Ascending aorta (tissue), 2 donors: ENCODE measurements around the gene TAGLN2. TPM values are rescaled to one million over a fixed set of nuclear protein-coding genes. Genes with fewer than 3 reads are reported as not detected.
"Not testable (repeated sequence)": the region's sequence is repeated elsewhere in the genome, so short reads cannot be mapped to it uniquely, and the experiment has no call there.

ENCODE experiments used
- DNase-seq, 2 donors: peaks; one replicate each; pipeline ENCODE4 v3.0.0-alpha.2; 2019; ENCODE audit warnings: low spot score in 2 of 2
- H3K27ac ChIP-seq, 2 donors: fragments of 200-600 bp; sonication (generic); one replicate each; pipeline ENCODE4 v1.5.1; 2016 to 2017; ENCODE audit warnings: mild to moderate bottlenecking in 1 of 2
- H3K27me3 ChIP-seq: fragments of 200-600 bp; sonication (generic); one replicate; pipeline ENCODE4 v1.5.1; 2017
- H3K36me3 ChIP-seq, 2 donors: fragments of 200-600 bp; sonication (generic); one replicate each; pipeline ENCODE4 v1.5.1; 2016
- H3K4me1 ChIP-seq, 2 donors: fragments of 200-600 bp; sonication (generic); one replicate each; pipeline ENCODE4 v1.5.1; 2016 to 2017; ENCODE audit warnings: mild to moderate bottlenecking in 1 of 2
- H3K4me3 ChIP-seq, 2 donors: fragments of 200-600 bp; sonication (generic); one replicate each; pipeline ENCODE4 v1.5.1; 2016 to 2017; ENCODE audit warnings: mild to moderate bottlenecking in 1 of 2
- H3K9me3 ChIP-seq, 2 donors: fragments of 200-600 bp; sonication (generic); one replicate each; pipeline ENCODE4 v1.5.1; 2016
- intact Hi-C: fragments of 100-400 bp; cut with DNase I; formaldehyde crosslinking; loops from one replicate; pipeline ENCODE4 v1.15.1; 2023
- total RNA-seq: library from RNA; depleted of rRNA; stranded (reverse); fragments of >200 nt; gene quantifications from one replicate; pipeline ENCODE4 v1.1.0, GENCODE V29; 2016
- TF ChIP-seq, protein P1 (sequence below), 3 experiments: fragments of 200-600 bp in 2 of 3; fragments of 450-650 bp in 1 of 3; sonication (generic) in 2 of 3; IDR thresholded peaks; one replicate each; pipeline ENCODE4 v1.5.1; 2016 to 2019; ENCODE audit warnings: antibody characterized with exemption in 3 of 3, mild to moderate bottlenecking in 1 of 3, moderate library complexity in 1 of 3

The TAGLN2 gene
- total RNA-seq, 1 donor from 2014 or later = 363 TPM

DNA sequence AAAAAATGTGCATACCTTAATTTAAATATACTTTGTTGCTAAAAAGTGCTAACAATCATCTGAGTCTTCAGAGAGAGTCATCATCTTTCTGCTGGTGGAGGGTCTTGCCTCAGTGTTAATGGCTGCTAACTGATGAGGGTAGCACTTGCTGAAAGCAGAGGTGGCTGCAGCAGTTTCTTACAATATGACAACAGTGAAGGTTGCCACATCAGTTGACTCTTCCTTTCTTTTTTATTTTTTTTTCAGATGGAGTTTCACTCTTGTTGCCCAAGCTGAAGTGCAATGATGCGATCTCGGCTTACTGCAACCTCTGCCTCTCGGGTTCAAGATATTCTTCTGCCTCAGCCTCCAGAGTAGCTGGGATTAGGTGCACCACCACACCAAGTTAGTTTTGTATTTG lies 22.8 kb downstream of the TAGLN2 start:
- H3K27me3 ChIP-seq = no peaks in the 10 kb centered on the region
- H3K4me3 ChIP-seq = no peak overlapping the region
- TF ChIP-seq, protein P1, sequence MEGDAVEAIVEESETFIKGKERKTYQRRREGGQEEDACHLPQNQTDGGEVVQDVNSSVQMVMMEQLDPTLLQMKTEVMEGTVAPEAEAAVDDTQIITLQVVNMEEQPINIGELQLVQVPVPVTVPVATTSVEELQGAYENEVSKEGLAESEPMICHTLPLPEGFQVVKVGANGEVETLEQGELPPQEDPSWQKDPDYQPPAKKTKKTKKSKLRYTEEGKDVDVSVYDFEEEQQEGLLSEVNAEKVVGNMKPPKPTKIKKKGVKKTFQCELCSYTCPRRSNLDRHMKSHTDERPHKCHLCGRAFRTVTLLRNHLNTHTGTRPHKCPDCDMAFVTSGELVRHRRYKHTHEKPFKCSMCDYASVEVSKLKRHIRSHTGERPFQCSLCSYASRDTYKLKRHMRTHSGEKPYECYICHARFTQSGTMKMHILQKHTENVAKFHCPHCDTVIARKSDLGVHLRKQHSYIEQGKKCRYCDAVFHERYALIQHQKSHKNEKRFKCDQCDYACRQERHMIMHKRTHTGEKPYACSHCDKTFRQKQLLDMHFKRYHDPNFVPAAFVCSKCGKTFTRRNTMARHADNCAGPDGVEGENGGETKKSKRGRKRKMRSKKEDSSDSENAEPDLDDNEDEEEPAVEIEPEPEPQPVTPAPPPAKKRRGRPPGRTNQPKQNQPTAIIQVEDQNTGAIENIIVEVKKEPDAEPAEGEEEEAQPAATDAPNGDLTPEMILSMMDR (IDR thresholded peaks at IDR 0.05) = no peak
- H3K36me3 ChIP-seq = no peaks in the 10 kb centered on the region
- peaks cover 3 to 10% of the 10 kb centered on the region in 2 donors for H3K4me1 ChIP-seq
- no peak for DNase-seq
- no peaks in the 10 kb centered on the region for H3K9me3 ChIP-seq
- H3K27ac ChIP-seq = no peak overlapping the region
- intact Hi-C loops = no loop called here

DNA sequence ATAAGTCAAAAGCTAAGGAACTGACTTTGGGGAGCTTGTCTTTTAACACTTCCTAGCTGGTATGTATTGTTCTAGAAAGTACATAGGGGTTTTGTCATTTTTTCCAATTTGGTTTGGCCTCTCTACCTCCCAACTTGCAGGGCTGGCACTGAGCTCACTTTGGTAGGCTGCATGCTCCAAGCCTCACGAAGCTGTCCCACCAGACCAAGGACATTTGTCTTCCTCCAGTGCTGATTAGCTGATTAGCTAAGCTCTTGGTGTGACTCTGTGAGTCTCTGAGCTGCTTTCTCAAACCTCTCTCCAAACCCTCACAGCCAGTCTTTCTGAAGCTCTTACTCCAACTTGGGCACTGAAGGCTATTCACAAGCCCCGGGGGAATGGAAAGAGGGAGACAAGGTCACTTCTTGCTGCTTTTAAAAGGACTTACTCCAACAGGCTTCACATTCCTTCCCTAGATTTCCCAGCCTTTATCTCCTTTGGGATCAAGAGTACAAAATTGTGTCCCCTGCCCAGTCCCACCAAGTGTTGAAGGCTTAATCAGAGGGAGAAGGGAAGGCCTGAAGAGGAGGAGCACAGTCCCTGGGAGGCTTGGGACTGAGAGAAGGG lies 24.4 kb downstream of the TAGLN2 start:
- intact Hi-C loops = loop anchor here (1.0 to 2.0 kb wide), 2 partner anchors 24 to 120 kb away; partner anchors contain the start of genes DUSP23 and TAGLN2
- peak overlapping the region; percentile 51 to 66 for H3K27ac ChIP-seq

DNA sequence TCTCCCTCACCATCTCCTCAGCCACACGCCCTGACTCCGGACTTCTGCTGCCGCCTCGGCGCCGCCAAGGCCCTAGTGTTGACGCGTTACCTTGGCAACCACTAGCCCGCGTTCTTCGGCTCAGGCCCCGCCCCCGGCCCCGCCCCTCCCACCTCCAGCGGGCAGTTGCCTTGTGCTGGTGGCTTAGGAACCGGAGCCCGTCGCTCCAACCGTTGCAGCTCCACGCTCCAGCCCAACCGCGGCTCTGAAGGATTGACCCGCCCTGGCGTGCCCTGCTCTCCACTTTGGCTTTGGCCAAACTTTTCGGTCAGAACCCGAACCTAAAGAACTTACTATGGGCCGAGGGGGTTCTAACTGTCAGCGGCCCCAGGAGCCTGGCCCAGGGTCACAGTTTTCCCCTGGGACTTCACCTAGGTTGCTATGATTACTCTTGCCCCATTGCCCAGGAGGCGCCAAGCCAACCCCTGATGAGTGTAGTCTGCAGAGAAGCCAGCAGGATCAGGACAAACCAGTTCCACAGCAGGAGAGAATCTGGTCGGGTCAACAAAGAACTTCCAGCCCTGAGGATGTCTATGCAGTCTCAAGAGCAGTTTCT lies 25.1 kb downstream of the TAGLN2 start, which contains the start of gene CFAP45:
Gene CFAP45 (minus strand): TSS at position 80 of the 595 bp plus-strand sequence. CDS start 67 bp downstream, at position 13.
- TF ChIP-seq, protein P1 (IDR thresholded peaks at IDR 0.05) = no peak
- DNase-seq = peak; percentile 71 to 91
- peak within 1 kb of the TSS; percentile 51 to 66 for H3K27ac ChIP-seq
- no peaks in the 10 kb centered on the region for H3K27me3 ChIP-seq
- H3K36me3 ChIP-seq = no peaks in the 10 kb centered on the region
- no peaks in the 10 kb centered on the region for H3K9me3 ChIP-seq
- H3K4me1 ChIP-seq = peaks cover 3 to 10% of the 10 kb centered on the region in 2 donors
- intact Hi-C loops = loop anchor here (1.0 to 2.0 kb wide), 2 partner anchors 25 to 119 kb away; partner anchors contain the start of genes DUSP23 and TAGLN2
- H3K4me3 ChIP-seq = peak within 1 kb of the TSS in 1 of 2 donors; percentile 17

More for the DNA sequence above, 24.4 kb downstream of the TAGLN2 start:
- Histone ChIP-seq H3K4me3 (no peak overlapping the region), H3K4me1 (peaks cover 3 to 10% of the 10 kb centered on the region in 2 donors), H3K9me3 (no peaks in the 10 kb centered on the region), H3K27me3 (no peaks in the 10 kb centered on the region), H3K36me3 (no peaks in the 10 kb centered on the region)
- TF ChIP-seq, protein P1 (IDR thresholded peaks at IDR 0.05) = no peak
- no peak for DNase-seq

DNA sequence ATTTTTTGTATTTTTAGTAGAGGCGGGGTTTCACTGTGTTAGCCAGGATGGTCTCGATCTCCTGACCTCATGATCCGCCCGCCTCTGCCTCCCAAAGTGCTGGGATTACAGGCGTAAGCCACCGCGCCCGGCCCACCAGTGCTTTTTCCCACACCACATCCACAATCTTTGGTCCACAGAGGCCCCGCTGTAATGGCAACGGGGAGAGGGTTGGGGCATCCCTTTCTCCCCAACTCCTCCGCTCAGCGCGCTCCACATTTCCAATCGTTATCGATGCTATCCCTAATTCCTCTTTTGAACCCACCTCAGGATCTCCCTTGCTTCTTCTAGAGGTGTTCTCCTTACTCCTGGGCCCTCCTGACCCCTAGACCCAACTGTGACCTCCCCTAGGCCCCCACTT lies 25.7 kb downstream of the TAGLN2 start:
- not testable (repeated sequence) for H3K36me3 ChIP-seq, H3K9me3 ChIP-seq, H3K27me3 ChIP-seq, DNase-seq, H3K4me1 ChIP-seq
- H3K4me3 ChIP-seq = peak overlapping the region in 1 of 2 donors; percentile 17
- peak overlapping the region; percentile 51 to 66 for H3K27ac ChIP-seq
- intact Hi-C loops = loop anchor here (1.0 to 10.0 kb wide), 3 partner anchors 26 to 735 kb away; partner anchors contain the start of genes DUSP23 and TAGLN2

DNA sequence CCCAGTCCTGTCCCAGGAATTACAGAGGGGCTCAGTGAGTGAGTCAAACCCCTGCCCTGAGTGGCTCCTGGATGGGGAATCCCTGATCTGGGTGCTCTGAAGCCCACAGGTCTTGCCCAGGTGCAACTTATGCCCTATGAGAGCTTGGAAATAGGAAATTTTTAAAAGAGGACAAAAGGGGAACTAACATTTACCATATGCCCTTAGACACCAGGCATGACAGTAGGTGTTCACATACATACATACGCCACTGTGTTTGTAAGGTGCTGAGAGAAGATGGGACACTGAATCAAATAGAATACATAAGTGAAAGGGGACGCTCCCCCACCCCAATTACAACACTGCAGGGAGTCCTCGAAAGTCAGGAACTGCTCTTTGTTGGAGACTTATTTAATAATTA lies 26.8 kb downstream of the TAGLN2 start:
- no peak overlapping the region for H3K27ac ChIP-seq
- H3K4me3 ChIP-seq = no peak overlapping the region
- intact Hi-C loops = loop anchor here (10.0 kb wide), 1 partner anchor 734 kb away; no protein-coding TSS in a partner anchor
- peaks cover 3 to 10% of the 10 kb centered on the region in 2 donors for H3K4me1 ChIP-seq
- TF ChIP-seq, protein P1 (IDR thresholded peaks at IDR 0.05) = no peak
- no peaks in the 10 kb centered on the region for H3K27me3 ChIP-seq
- no peaks in the 10 kb centered on the region for H3K36me3 ChIP-seq
- no peak for DNase-seq
- no peaks in the 10 kb centered on the region for H3K9me3 ChIP-seq

DNA sequence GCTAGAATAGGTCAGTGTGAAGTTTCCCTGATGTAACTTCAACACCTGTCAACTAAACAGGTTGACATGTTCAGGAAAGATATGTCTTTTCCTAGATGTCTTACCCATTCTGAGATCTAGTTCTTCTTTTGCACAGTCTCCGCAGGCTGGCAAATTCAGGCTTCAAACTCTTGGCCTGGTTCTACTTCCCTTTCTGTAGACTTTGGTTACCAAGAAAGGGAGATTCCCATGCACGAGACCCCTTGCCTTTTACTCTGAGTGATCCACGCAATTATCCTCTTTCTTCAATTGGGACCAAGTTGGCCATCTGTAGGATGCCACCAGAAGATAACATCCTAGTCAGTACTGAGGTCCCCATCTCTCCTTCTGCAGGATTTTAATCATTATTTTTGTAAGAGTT lies 27.3 kb downstream of the TAGLN2 start:
- H3K27ac ChIP-seq = no peak overlapping the region
- DNase-seq = no peak
- H3K4me3 ChIP-seq = no peak overlapping the region
- no peaks in the 10 kb centered on the region for H3K27me3 ChIP-seq
- no peaks in the 10 kb centered on the region for H3K36me3 ChIP-seq
- intact Hi-C loops = loop anchor here (10.0 kb wide), 1 partner anchor 733 kb away; no protein-coding TSS in a partner anchor
- H3K4me1 ChIP-seq = peaks cover 3 to 10% of the 10 kb centered on the region in 2 donors
- TF ChIP-seq, protein P1 (IDR thresholded peaks at IDR 0.05) = no peak
- no peaks in the 10 kb centered on the region for H3K9me3 ChIP-seq
